Effector memory CD8-positive, alpha-beta T cell (primary cell): ENCODE measurements around the gene GPRIN2.
"Not testable (repeated sequence)": the region's sequence is repeated elsewhere in the genome, so short reads cannot be mapped to it uniquely, and the experiment has no call there.

Source experiments
- ATAC-seq: fragments of 150-1000 bp; cut with Tn5 transposase; replicated peaks from 2 replicates; pipeline ENCODE4 v1.10.0; 2021; ENCODE audit warnings: mild to moderate bottlenecking, moderate library complexity
- DNase-seq, 3 experiments: peaks; one replicate each; pipeline ENCODE4 v3.0.0; 2021
- H3K27ac Mint-ChIP-seq, 2 donors: one replicate each; pipeline ENCODE4 v1.8.0; 2022; ENCODE audit warnings: mild to moderate bottlenecking in 2 of 2, mixed read lengths in 2 of 2, moderate library complexity in 2 of 2
- H3K27me3 Mint-ChIP-seq, 2 donors: one replicate each; pipeline ENCODE4 v1.8.0; 2022; ENCODE audit warnings: mixed read lengths in 2 of 2
- H3K36me3 Mint-ChIP-seq: one replicate; pipeline ENCODE4 v1.8.0; 2022; ENCODE audit warnings: mild to moderate bottlenecking, moderate library complexity, mixed read lengths; ENCODE audit not compliant: insufficient read depth
- H3K4me1 Mint-ChIP-seq, 2 donors: one replicate each; pipeline ENCODE4 v1.8.0; 2022; ENCODE audit warnings: low read depth in 2 of 2, mixed read lengths in 2 of 2
- H3K4me3 Mint-ChIP-seq, 2 donors: one replicate each; pipeline ENCODE4 v1.8.0; 2022; ENCODE audit warnings: mild to moderate bottlenecking in 2 of 2, mixed read lengths in 2 of 2, moderate library complexity in 2 of 2
- H3K9me3 Mint-ChIP-seq, 2 donors: one replicate each; pipeline ENCODE4 v1.8.0; 2022; ENCODE audit warnings: mixed read lengths in 2 of 2

Gene GPRIN2

DNA sequence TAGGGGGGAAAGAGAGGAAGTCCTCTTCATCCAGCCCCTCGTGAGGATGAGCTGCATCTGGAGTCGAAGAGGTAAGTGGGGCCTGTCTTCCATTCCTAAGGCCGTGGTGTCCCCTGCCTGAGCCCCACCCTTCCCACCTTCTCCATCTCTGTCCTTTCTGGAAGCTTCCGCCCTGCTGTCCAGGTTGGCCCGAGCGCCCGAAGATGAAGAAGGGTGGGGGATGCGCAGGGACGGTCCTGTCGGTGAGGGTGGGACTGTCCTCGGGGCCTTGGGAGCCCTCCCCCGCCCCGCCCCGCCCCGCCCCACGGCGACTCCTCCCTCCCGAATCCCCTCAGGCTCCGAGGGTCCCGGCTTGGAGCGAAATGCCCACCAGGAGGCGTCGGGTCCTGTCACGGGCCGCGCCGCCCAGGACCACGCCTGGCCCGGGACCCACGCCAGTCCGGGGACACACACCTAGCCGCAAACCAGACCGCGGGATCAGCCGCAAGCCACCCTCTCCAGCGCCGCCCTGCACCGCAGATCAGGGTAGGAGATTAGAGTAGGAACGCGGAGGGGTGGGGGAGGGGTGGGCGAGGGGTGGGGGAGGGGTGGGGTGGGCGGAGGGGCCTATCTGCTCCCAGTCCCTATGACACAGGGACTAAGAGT is 15.3 kb downstream of the GPRIN2 start:
- Mint-ChIP-seq H3K27me3 (peaks cover 53 to 79% of the 10 kb centered on the region in 2 donors), H3K4me3 (no peak overlapping the region), H3K4me1 (peaks cover 0 to 8% of the 10 kb centered on the region in 2 donors), H3K36me3 (no peaks in the 10 kb centered on the region), H3K27ac (no peak overlapping the region), H3K9me3 (no peaks in the 10 kb centered on the region)
- no peak for ATAC-seq
- no peak for DNase-seq

DNA sequence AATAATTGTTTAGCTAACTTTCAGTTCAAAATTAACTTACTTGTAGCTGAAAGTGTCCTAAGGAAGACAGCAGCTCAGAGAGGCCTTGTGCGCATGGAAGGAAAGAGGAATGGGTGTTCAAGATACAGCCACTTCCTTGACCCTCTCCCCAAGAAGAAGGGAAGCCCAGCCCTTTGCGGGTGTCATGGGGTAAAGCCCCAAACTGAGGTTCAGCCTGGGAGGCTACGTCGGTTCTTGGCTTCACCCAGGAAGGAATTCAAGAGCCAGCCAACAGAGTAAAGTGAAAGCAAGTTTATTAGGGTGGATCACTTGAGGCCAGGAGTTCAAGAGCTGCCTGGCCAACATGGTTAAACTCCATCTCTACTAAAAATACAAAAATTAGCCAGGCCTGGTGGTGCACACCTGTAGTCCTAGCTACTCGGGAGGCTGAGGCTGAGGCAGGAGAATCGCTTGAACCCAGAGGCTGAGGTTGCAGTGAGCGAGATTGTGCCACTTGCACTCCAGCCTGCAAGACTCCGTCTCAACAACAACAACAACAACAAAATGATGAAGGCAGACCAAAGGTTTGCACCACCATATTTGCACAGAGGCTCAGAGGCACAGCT is 15.9 kb downstream of the GPRIN2 start:
- no peak overlapping the region for H3K27ac Mint-ChIP-seq
- peaks cover 53 to 81% of the 10 kb centered on the region in 2 donors for H3K27me3 Mint-ChIP-seq
- H3K4me1 Mint-ChIP-seq: peaks cover 0 to 8% of the 10 kb centered on the region in 2 donors
- peak overlapping the region in 1 of 2 donors; percentile 2 for H3K4me3 Mint-ChIP-seq
- ATAC-seq: no peak
- no peaks in the 10 kb centered on the region for H3K9me3 Mint-ChIP-seq
- no peak for DNase-seq
- no peaks in the 10 kb centered on the region for H3K36me3 Mint-ChIP-seq

DNA sequence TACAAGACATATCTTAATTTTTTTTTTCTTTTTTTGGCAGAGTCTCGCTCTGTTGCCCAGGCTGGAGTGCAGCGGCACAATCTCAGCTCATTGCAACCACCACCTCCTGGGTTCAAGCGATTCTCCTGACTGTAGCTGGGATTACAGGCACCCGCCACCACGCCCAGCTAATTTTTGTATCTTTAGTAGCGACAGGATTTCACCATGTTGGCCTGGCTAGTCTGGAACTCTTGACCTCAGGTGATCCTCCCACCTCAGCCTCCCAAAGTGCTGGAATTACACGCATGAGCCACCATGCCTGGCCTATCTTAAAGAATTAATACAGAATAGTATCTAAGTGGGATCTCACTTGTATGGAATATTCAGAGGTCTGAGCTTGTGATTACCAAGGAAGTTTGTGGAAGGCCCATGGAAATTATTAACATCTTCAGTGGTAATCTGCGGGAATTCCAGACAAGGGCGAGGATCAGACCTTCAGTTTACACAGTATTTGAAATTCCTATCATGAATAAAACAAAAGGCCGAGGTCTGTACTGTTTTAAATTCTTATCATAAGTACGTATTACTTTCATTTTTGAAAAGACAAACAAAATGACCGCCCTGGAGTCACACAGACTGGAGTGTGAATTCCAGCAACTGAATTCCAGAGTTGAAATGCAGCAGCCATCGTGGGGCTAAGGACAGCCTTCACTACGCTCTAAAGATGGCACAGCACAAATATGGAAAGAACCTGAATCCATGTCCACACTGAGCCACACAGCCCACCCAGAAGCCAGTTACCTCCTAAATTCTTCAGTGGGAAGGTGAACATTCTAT is 16.7 kb downstream of the GPRIN2 start:
- no peak overlapping the region for H3K27ac Mint-ChIP-seq
- DNase-seq (no peak), ATAC-seq (no peak)
- no peak overlapping the region for H3K4me3 Mint-ChIP-seq
- H3K36me3 Mint-ChIP-seq: no peaks in the 10 kb centered on the region
- no peaks in the 10 kb centered on the region for H3K9me3 Mint-ChIP-seq
- peaks cover 0 to 8% of the 10 kb centered on the region in 2 donors for H3K4me1 Mint-ChIP-seq
- H3K27me3 Mint-ChIP-seq: peaks cover 53 to 77% of the 10 kb centered on the region in 2 donors

DNA sequence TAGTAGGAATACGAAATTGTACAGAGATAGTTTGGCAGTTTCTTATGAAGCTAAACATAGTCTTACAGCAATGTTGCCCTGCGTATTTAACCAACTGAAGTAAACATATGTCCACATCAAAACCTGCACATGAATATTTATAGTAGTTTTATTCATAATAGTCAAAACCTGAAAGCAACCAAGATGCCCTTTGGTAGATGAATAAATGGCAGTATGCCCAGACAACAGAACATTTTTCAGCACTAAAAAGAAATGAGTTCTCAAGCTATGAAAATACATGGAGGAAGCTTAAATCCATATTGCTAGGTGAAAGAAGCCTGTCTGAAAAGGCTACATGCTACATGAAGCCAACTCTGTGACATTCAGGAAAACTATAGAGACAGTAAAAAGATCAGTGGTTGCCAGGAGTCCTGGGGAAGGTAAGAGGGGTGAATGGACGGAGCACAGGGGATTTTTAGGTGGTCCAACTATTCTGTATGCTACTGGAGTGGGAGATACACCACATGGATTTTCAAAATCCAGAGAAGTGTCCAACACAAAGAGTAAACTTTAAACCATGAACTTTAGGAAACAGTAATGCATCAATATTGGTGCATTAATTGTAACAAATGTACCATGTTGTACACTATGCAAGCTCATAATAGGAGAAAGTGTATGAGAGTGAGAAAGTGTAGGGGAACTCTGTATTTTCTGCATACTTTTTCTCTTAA is 17.6 kb downstream of the GPRIN2 start:
- H3K4me3 Mint-ChIP-seq: no peak overlapping the region
- no peak for ATAC-seq
- no peaks in the 10 kb centered on the region for H3K9me3 Mint-ChIP-seq
- DNase-seq: no peak
- peaks cover 53 to 68% of the 10 kb centered on the region in 2 donors for H3K27me3 Mint-ChIP-seq
- H3K36me3 Mint-ChIP-seq: no peaks in the 10 kb centered on the region
- H3K27ac Mint-ChIP-seq: no peak overlapping the region
- peaks cover 0 to 8% of the 10 kb centered on the region in 2 donors for H3K4me1 Mint-ChIP-seq

DNA sequence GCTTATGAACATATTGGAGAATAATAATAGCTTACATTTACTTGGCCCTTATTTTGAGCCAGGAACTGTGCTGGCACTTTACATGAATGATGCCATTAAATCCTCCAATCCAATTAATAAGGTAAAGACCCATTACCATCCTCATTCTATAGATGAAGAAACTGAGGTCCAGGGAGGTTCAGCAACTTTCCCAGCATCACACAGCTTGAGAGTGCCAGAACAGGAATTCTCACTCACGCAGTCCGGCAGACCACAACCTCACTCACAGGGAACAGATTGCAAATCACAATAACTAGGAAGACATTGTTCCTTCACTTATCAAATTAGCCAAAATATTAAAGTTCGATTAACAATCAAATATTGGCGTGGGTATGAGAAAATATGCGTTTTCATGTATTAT is 18.3 kb downstream of the GPRIN2 start:
- no peaks in the 10 kb centered on the region for H3K36me3 Mint-ChIP-seq

DNA sequence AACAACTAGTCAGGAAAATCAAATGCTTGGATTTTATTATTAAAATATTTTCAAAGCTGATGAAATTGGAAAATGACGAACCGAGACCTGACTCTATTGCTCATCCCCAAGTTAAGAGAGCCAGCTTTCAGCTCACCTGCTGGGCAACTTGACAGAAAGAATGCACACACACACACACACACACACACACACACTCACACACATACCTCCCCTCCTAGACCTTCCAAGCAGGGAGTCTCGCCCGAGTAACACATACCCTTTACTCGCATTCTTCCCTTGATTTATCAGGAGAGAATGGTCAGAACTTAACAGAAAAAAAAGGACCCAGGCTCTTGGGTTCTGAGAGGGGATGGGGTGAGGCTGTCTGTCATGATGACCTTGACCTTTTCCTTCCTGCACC is 19.1 kb downstream of the GPRIN2 start:
- Mint-ChIP-seq H3K36me3 (no peaks in the 10 kb centered on the region), H3K27me3 (peaks cover 44 to 52% of the 10 kb centered on the region in 2 donors), H3K9me3 (no peaks in the 10 kb centered on the region), H3K4me3 (no peak overlapping the region), H3K4me1 (peaks cover 0 to 8% of the 10 kb centered on the region in 2 donors), H3K27ac (no peak overlapping the region)
- DNase-seq (no peak), ATAC-seq (no peak)

More for the DNA sequence above, 18.3 kb downstream of the GPRIN2 start:
- Mint-ChIP-seq H3K4me1 (peaks cover 0 to 8% of the 10 kb centered on the region in 2 donors), H3K4me3 (no peak overlapping the region), H3K9me3 (no peaks in the 10 kb centered on the region), H3K27ac (no peak overlapping the region), H3K27me3 (peaks cover 51 to 61% of the 10 kb centered on the region in 2 donors)
- DNase-seq (no peak), ATAC-seq (no peak)

DNA sequence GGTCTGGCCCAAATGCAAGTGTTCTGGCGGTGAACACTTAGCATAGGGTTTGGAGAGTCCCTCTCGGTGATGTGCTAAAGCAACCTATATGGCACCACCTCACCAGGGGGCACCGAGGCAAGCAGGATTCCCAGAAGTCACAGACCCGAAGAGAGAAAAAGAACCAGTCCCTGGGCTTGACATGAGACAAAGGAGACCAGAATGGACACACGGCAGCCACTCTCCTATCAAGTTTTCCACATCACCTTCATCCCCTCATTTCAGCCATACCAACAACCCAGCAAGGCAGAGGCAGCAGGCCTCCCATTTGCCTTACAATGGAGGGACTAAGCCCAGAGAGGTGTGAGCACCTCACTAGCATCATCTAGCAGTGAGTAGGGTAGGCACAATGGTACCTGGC is 19.7 kb downstream of the GPRIN2 start:
- H3K27ac Mint-ChIP-seq: no peak overlapping the region
- ATAC-seq (no peak), DNase-seq (no peak)
- H3K9me3 Mint-ChIP-seq: no peaks in the 10 kb centered on the region
- no peaks in the 10 kb centered on the region for H3K36me3 Mint-ChIP-seq
- H3K4me1 Mint-ChIP-seq: peaks cover 0 to 8% of the 10 kb centered on the region in 2 donors
- H3K4me3 Mint-ChIP-seq: no peak overlapping the region
- H3K27me3 Mint-ChIP-seq: peaks cover 39 to 47% of the 10 kb centered on the region in 2 donors

DNA sequence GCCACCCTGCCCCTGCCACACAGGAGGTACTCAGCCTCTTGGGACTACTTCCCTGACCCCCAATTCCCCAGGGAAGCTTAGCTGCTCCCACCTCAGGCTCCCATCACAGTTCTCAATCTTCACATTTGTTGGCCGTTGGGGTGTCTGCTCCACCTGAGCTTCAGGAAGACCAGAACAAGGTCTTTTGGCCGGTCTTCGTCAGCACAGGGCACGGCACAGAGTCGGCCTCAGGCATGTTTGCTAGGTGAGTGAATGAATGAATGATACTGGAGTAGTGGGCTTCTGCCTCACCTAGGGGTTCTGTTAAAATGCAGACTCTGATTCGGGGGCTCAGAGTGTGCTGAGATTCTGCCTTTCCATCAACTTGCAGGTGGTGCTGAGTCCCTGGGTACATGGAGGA is 20.3 kb downstream of the GPRIN2 start:
- Mint-ChIP-seq H3K4me3 (no peak overlapping the region), H3K4me1 (peaks cover 0 to 8% of the 10 kb centered on the region in 2 donors), H3K9me3 (no peaks in the 10 kb centered on the region), H3K36me3 (no peaks in the 10 kb centered on the region), H3K27me3 (peaks cover 39 to 47% of the 10 kb centered on the region in 2 donors), H3K27ac (no peak overlapping the region)
- no peak for ATAC-seq
- DNase-seq: no peak

DNA sequence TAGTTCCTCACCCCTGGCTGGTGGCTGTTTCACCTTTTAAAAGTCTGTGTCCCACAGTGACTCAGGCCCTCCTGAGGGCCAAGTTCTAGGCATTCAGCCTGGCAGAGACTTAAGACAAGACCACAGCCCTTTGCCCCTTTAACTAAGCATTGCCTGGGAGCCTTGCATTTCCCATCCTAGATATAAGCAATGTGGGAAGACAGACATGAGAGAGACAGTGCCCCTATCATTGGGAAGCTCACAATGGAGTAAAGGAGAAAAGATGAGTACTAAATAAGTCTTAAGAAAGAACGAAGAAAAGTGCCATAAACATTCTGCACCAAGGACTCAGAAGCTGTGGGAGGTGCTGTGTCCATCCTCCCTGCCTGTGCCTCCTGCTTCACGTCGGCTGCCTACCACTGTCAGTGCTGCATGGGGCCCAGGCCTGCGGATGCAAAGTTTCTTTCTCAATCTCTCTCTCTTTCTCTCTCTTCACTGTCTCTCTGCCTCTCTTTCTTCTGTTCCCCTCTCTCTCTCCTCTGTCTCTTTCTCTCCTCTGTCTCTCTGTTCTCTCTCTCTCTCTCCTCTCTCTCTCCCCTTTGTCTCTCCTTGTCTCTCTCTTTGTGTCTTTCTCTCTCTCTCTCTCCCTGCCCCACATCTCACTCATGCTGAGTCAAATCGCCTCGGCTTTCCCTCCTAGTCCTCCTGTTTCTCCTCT is 21.5 kb downstream of the GPRIN2 start:
- peaks cover 29 to 36% of the 10 kb centered on the region in 2 donors for H3K27me3 Mint-ChIP-seq
- H3K9me3 Mint-ChIP-seq: no peaks in the 10 kb centered on the region
- peaks cover 0 to under 1% of the 10 kb centered on the region in 2 donors for H3K4me1 Mint-ChIP-seq
- H3K27ac Mint-ChIP-seq: no peak overlapping the region
- no peaks in the 10 kb centered on the region for H3K36me3 Mint-ChIP-seq
- ATAC-seq: no peak
- no peak overlapping the region for H3K4me3 Mint-ChIP-seq
- no peak for DNase-seq

DNA sequence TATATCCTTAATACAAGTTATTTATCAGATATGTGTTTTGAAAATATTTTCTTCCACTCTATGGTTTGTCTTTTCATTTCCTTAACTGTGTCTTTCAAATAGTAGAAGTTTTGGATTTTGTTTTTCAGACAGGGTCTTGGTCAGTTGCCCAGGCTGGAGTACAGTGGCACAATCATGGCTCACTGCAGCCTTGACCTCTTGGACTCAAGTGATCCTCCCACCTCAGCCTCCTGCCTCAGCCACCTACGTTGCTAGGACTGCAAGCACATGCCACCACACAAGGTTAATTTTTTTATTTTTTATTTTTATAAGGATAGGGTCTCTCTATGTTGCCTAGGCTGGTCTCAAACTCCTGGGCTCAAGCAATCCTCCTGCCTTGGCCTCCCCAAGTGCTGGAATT is 24.2 kb downstream of the GPRIN2 start:
- not testable (repeated sequence) for H3K27ac Mint-ChIP-seq, H3K4me1 Mint-ChIP-seq, H3K9me3 Mint-ChIP-seq, DNase-seq, H3K36me3 Mint-ChIP-seq, H3K4me3 Mint-ChIP-seq, ATAC-seq
- peaks cover 9 to 14% of the 10 kb centered on the region in 2 donors for H3K27me3 Mint-ChIP-seq

DNA sequence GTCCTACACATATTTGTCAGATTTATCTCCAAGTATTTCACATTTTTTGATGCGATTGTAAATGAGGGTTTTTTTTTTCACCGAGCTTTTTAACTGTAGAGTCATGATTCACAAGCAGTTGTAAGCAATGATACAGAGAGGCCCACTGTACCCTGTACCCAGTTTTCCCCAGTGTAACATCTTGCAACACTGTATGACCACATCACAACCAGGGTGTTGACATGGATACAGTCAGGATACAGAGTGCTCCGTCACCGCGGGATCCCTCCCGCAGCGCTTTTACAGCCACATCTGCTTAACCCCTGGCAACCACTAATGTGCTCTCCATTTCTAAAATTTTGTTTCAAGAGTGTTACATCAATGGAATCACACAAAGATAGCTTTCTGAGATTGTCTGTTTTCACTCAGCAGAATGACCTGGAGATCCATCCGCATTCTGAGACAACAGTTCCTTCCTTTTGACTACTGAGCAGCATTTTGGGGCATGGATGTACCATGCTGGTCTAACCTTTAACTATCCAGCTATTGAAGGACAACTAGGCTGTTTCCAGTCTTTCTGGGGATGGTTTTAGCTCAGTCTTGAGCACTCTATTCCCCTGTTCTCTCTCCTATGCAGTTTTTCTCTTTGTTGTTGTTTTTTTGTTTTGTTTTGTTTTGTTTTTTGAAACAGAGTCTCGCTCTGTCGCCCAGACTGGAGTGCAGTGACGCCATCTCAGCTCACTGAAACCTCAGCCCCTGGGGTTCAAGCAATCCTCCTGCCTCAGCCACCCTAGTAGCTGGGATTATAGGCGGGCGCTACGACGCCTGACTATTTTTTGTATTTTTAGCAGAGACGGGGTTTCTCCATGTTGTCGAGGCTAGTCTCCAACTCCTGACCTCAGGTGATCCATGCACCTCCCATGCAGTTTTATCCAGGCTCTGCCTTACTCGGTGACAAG is 25.9 kb downstream of the GPRIN2 start:
- DNase-seq (no peak), ATAC-seq (no peak)
- Mint-ChIP-seq H3K4me1 (no peaks in the 10 kb centered on the region), H3K9me3 (no peaks in the 10 kb centered on the region), H3K27ac (no peak overlapping the region), H3K27me3 (no peaks in the 10 kb centered on the region), H3K36me3 (no peaks in the 10 kb centered on the region), H3K4me3 (no peak overlapping the region)

DNA sequence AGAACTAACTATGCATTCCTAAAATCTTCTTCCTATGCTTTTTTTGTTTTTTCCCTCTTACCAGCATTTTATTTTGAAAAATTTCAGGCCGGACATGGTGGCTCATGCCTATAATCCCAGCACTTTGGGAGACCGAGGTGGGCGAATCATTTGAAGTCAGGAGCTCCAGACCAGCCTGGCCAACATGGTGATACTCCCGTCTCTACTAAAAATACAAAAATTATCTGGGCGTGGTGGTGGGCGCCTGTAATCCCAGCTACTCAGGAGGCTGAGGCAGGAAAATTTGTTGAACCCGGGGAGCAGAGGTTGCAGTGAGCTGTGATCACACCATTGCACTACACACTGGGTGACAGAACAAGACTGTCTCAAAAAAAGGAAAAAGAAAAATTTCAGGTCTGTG is 26.7 kb downstream of the GPRIN2 start:
- not testable (repeated sequence) for H3K36me3 Mint-ChIP-seq, H3K27ac Mint-ChIP-seq, DNase-seq, H3K4me3 Mint-ChIP-seq, H3K9me3 Mint-ChIP-seq, H3K27me3 Mint-ChIP-seq, ATAC-seq, H3K4me1 Mint-ChIP-seq
